Measurements from ENCODE around the gene TNKS1BP1. TPM values are rescaled to one million over a fixed set of nuclear protein-coding genes. Genes with fewer than 3 reads are reported as not detected.
A peak's percentile ranks its signal among the peaks of the same experiment; 100 is the strongest.

TNKS1BP1 gene
- total and polyA plus RNA-seq, 4 donors = 28.3 to 67.1 (median 47.0) TPM

DNA sequence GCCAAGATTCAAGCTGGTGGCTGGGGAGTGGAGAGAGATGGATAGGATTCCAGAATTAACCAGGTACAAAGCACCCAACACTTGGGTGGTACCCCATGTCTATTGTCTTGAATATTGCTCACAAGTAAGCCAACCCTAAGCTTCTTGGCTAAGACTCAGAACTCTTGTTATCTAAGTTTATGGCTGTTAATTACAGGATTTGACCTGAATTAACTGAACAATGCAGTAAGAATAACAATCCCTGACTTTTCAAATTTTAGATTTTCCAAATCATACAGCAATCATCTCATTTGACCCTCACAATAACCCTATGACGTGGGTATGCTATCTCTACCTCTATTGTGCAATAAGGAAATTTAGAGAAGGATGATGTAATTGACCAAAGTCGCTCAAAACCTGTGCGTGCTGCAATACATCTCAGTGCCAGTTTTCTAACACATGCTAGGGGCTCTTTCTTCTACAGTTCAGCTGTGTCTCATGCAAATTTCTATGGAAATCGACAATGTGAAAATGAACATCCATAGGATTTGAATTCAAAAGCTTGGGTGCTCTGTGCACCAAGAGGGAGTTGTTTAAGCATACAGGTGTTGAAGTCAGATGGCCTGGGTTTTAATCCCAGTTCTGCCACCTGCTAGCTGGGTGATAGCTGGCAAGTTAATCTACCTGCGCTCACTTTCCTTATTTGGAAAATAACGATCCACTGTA, 47.6 kb downstream of the TNKS1BP1 start:
- TF ChIP-seq, protein P1, sequence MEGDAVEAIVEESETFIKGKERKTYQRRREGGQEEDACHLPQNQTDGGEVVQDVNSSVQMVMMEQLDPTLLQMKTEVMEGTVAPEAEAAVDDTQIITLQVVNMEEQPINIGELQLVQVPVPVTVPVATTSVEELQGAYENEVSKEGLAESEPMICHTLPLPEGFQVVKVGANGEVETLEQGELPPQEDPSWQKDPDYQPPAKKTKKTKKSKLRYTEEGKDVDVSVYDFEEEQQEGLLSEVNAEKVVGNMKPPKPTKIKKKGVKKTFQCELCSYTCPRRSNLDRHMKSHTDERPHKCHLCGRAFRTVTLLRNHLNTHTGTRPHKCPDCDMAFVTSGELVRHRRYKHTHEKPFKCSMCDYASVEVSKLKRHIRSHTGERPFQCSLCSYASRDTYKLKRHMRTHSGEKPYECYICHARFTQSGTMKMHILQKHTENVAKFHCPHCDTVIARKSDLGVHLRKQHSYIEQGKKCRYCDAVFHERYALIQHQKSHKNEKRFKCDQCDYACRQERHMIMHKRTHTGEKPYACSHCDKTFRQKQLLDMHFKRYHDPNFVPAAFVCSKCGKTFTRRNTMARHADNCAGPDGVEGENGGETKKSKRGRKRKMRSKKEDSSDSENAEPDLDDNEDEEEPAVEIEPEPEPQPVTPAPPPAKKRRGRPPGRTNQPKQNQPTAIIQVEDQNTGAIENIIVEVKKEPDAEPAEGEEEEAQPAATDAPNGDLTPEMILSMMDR (IDR thresholded peaks at IDR 0.05; ENCODE audit: low read depth, low read length, missing input control) = no peak
- TF ChIP-seq YY1 (IDR thresholded peaks at IDR 0.05) (no peak), JUND (IDR thresholded peaks at IDR 0.05) (peak in 1 of 2 donors; percentile 77), FOXA2 (IDR thresholded peaks at IDR 0.05) (no peak), SP1 (IDR thresholded peaks at IDR 0.05) (no peak), NR2F2 (IDR thresholded peaks at IDR 0.05) (no peak), FOXA1 (IDR thresholded peaks at IDR 0.05) (no peak), HNF4G (IDR thresholded peaks at IDR 0.05) (no peak), HNF4A (conservative IDR thresholded peaks at IDR 0.05) (peak; percentile 31 to 69), EGR1 (IDR thresholded peaks at IDR 0.05; ENCODE audit: low read depth in 2 of 2) (no peak), RXRA (IDR thresholded peaks at IDR 0.05) (peak in 1 of 2 donors; percentile 64), GABPA (IDR thresholded peaks at IDR 0.05 in 1 of 2, conservative IDR thresholded peaks at IDR 0.05 in 1 of 2) (no peak), RAD21 (IDR thresholded peaks at IDR 0.05) (no peak), TAF1 (conservative IDR thresholded peaks at IDR 0.05) (no peak)
- TF ChIP-seq, protein P2, sequence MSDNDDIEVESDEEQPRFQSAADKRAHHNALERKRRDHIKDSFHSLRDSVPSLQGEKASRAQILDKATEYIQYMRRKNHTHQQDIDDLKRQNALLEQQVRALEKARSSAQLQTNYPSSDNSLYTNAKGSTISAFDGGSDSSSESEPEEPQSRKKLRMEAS (IDR thresholded peaks at IDR 0.05) = peak; percentile 24
- TF ChIP-seq, protein P3, sequence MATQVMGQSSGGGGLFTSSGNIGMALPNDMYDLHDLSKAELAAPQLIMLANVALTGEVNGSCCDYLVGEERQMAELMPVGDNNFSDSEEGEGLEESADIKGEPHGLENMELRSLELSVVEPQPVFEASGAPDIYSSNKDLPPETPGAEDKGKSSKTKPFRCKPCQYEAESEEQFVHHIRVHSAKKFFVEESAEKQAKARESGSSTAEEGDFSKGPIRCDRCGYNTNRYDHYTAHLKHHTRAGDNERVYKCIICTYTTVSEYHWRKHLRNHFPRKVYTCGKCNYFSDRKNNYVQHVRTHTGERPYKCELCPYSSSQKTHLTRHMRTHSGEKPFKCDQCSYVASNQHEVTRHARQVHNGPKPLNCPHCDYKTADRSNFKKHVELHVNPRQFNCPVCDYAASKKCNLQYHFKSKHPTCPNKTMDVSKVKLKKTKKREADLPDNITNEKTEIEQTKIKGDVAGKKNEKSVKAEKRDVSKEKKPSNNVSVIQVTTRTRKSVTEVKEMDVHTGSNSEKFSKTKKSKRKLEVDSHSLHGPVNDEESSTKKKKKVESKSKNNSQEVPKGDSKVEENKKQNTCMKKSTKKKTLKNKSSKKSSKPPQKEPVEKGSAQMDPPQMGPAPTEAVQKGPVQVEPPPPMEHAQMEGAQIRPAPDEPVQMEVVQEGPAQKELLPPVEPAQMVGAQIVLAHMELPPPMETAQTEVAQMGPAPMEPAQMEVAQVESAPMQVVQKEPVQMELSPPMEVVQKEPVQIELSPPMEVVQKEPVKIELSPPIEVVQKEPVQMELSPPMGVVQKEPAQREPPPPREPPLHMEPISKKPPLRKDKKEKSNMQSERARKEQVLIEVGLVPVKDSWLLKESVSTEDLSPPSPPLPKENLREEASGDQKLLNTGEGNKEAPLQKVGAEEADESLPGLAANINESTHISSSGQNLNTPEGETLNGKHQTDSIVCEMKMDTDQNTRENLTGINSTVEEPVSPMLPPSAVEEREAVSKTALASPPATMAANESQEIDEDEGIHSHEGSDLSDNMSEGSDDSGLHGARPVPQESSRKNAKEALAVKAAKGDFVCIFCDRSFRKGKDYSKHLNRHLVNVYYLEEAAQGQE (IDR thresholded peaks at IDR 0.05) = no peak
- TF ChIP-seq, protein P4, sequence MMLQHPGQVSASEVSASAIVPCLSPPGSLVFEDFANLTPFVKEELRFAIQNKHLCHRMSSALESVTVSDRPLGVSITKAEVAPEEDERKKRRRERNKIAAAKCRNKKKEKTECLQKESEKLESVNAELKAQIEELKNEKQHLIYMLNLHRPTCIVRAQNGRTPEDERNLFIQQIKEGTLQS (IDR thresholded peaks at IDR 0.05) = peak; percentile 60
- TF ChIP-seq, protein P5, sequence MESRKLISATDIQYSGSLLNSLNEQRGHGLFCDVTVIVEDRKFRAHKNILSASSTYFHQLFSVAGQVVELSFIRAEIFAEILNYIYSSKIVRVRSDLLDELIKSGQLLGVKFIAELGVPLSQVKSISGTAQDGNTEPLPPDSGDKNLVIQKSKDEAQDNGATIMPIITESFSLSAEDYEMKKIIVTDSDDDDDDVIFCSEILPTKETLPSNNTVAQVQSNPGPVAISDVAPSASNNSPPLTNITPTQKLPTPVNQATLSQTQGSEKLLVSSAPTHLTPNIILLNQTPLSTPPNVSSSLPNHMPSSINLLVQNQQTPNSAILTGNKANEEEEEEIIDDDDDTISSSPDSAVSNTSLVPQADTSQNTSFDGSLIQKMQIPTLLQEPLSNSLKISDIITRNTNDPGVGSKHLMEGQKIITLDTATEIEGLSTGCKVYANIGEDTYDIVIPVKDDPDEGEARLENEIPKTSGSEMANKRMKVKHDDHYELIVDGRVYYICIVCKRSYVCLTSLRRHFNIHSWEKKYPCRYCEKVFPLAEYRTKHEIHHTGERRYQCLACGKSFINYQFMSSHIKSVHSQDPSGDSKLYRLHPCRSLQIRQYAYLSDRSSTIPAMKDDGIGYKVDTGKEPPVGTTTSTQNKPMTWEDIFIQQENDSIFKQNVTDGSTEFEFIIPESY (IDR thresholded peaks at IDR 0.05) = no peak
- H3K9ac ChIP-seq (ENCODE audit: low read depth in 1 of 2, low read length in 2 of 2) = no peak overlapping the region
- no peak for DNase-seq (ENCODE audit: low spot score)
- 38% methylated on average over 6 of the region's 6 CpGs for WGBS
- H3K36me3 ChIP-seq (ENCODE audit: control insufficient read depth in 4 of 4, insufficient read depth in 3 of 4, low read depth in 1 of 4, low read length in 3 of 4) = no peaks in the 10 kb centered on the region
- H3K27me3 ChIP-seq (ENCODE audit: control insufficient read depth in 4 of 4, insufficient read depth in 4 of 4, low read length in 3 of 4) = no peaks in the 10 kb centered on the region
- peak overlapping the region; percentile 43 to 53 for H3K27ac ChIP-seq (ENCODE audit: low read depth in 1 of 2, low read length in 2 of 2)
- H3K4me1 ChIP-seq (ENCODE audit: control insufficient read depth in 4 of 4, insufficient read depth in 4 of 4, low read length in 3 of 4) = peaks cover 5 to 15% (median 10%) of the 10 kb centered on the region in 4 donors
- H3K4me3 ChIP-seq (ENCODE audit: low read depth in 1 of 3, low read length in 3 of 3) = no peak overlapping the region
- H3K9me3 ChIP-seq (ENCODE audit: control insufficient read depth in 4 of 4, low read length in 3 of 4) = peaks cover 0 to 6% (median 2%) of the 10 kb centered on the region in 4 donors

All from liver (tissue), 9 donors.